HepG2 (cell line): ENCODE data around the gene LRTM2. TPM values are rescaled to one million over a fixed set of nuclear protein-coding genes. Genes with fewer than 3 reads are reported as not detected.
A peak's percentile ranks its signal among the peaks of the same experiment; 100 is the strongest.

ENCODE experiments used
- ATAC-seq: fragments of 200-7000 bp; cut with Tn5 transposase; 3 replicates; pipeline ENCODE4 v1.9.1; 2020; ENCODE audit warnings: mild to moderate bottlenecking, moderate library complexity
- BruUV-seq: library from RNA; stranded (reverse); fragments of 400-500 nt; replicated peaks from 2 replicates; lab custom pipeline; 2021; lab: Mats Ljungman, UMichigan
- CTCF ChIA-PET: fragments of 300-600 bp; formaldehyde crosslinking; extraction: SDS; loops from one replicate; lab custom pipeline; 2021; ENCODE audit warnings: low total read pairs, inconsistent platforms, low intra/inter-chr PET ratio; lab: Yijun Ruan, JAX
- POLR2A ChIA-PET: fragments of 350-600 bp; sonication (Branson Sonifier 250); formaldehyde crosslinking; loops from one replicate; lab custom pipeline; 2020; ENCODE audit warnings: antibody characterized with exemption, inconsistent platforms; lab: Yijun Ruan, JAX
- DNase-seq: peaks from one replicate; pipeline ENCODE4 v3.0.0-alpha.2; 2015; ENCODE audit warnings: low spot score
- FAIRE-seq: peaks from 3 replicates; lab custom pipeline; 2011; peaks lifted over from hg19 to GRCh38; lab: Jason Lieb, UNC
- H2AFZ ChIP-seq: one replicate; pipeline ENCODE4 v1.6.1; 2011; ENCODE audit warnings: low read length, inconsistent platforms
- H3K27ac ChIP-seq: fragments of 300-600 bp; 3 replicates; pipeline ENCODE4 v1.8.0; 2011; ENCODE audit warnings: mixed run types, mild to moderate bottlenecking, mixed read lengths, low read length, inconsistent platforms; ENCODE audit not compliant: insufficient read depth; ENCODE audit errors: extremely low read length
- H3K27me3 ChIP-seq, 2 experiments: fragments of 200-600 bp in 1 of 2; 2 replicates in 1 of 2; 3 replicates in 1 of 2; pipeline versions ENCODE4 v1.6.0 to v1.8.0; 2011; ENCODE audit warnings: low read length in 2 of 2, mild to moderate bottlenecking in 2 of 2, moderate library complexity in 2 of 2, inconsistent platforms in 1 of 2; ENCODE audit not compliant: insufficient read depth in 2 of 2, control insufficient read depth in 1 of 2
- H3K36me3 ChIP-seq, 2 experiments: fragments of 200-600 bp in 1 of 2; replicated peaks in 1 of 2; 2 replicates in 1 of 2; 3 replicates in 1 of 2; pipeline versions ENCODE4 v1.5.1 to v1.8.0; 2011; ENCODE audit warnings: low read length in 2 of 2, inconsistent platforms in 1 of 2; ENCODE audit not compliant: insufficient read depth in 2 of 2, control insufficient read depth in 1 of 2
- H3K4me1 ChIP-seq: 2 replicates; pipeline ENCODE4 v1.5.1; 2012; ENCODE audit warnings: low read length, inconsistent platforms; ENCODE audit not compliant: insufficient read depth
- H3K4me2 ChIP-seq: 2 replicates; pipeline ENCODE4 v1.6.0; 2011; ENCODE audit warnings: low read depth, low read length, inconsistent platforms
- H3K4me3 ChIP-seq, 3 experiments: fragments of 200-600 bp in 1 of 3; sonication (generic), shearing (Covaris generic) in 1 of 3; replicated peaks in 1 of 3; 2 replicates each; pipeline ENCODE4 v1.5.1; 2011 to 2016; ENCODE audit warnings: low read length in 3 of 3, inconsistent platforms in 2 of 3, low read depth in 2 of 3, mild to moderate bottlenecking in 2 of 3, control low read depth in 1 of 3, mixed read lengths in 1 of 3; ENCODE audit not compliant: insufficient read depth in 1 of 3
- H3K79me2 ChIP-seq: one replicate; pipeline ENCODE4 v1.6.1; 2011; ENCODE audit warnings: low read length, inconsistent platforms; ENCODE audit not compliant: insufficient read depth
- H3K9ac ChIP-seq: 2 replicates; pipeline ENCODE4 v1.6.0; 2011; ENCODE audit warnings: mild to moderate bottlenecking, low read depth, low read length, inconsistent platforms; ENCODE audit not compliant: insufficient read depth
- H3K9me3 ChIP-seq: 2 replicates; pipeline ENCODE4 v1.5.1; 2012; ENCODE audit warnings: mild to moderate bottlenecking, low read length
- H4K20me1 ChIP-seq: 2 replicates; pipeline ENCODE4 v1.6.0; 2011; ENCODE audit warnings: inconsistent platforms, mild to moderate bottlenecking, low read length, moderate library complexity; ENCODE audit not compliant: insufficient read depth
- ADNP ChIP-seq: sonication (generic); formaldehyde crosslinking; IDR thresholded peaks from 2 replicates; pipeline ENCODE4 v1.4.0; 2020; ENCODE audit warnings: missing genetic modification reagents
- ESRRA ChIP-seq: sonication (generic); formaldehyde crosslinking; IDR thresholded peaks from 2 replicates; pipeline ENCODE4 v1.5.1; 2020; ENCODE audit warnings: mild to moderate bottlenecking, low read depth, missing genetic modification reagents
- FOXA1 ChIP-seq, 2 experiments: fragments of 450-650 bp in 1 of 2; sonication (generic) in 1 of 2; formaldehyde crosslinking in 1 of 2; IDR thresholded peaks; 2 replicates each; pipeline versions ENCODE4 v1.4.0 to v1.6.1; 2016 to 2020; ENCODE audit warnings: missing genetic modification reagents in 1 of 2
- MAFK ChIP-seq, 2 experiments: IDR thresholded peaks in 1 of 2; conservative IDR thresholded peaks in 1 of 2; 2 replicates each; pipeline ENCODE4 v1.6.1; 2011; ENCODE audit warnings: improper control_type of control experiment in 2 of 2, low read length in 2 of 2
- MLLT10 ChIP-seq: sonication (generic); formaldehyde crosslinking; IDR thresholded peaks from 2 replicates; pipeline ENCODE4 v1.4.0; 2020; ENCODE audit warnings: missing genetic modification reagents
- NFIC ChIP-seq: IDR thresholded peaks from 2 replicates; pipeline ENCODE4 v1.6.1; 2012; ENCODE audit warnings: mild to moderate bottlenecking, low read length, inconsistent platforms
- PCBP2 ChIP-seq: fragments of 200-400 bp; formaldehyde crosslinking; optimal IDR thresholded peaks from 2 replicates; pipeline ENCODE3; 2018; ENCODE audit warnings: low read length, low read depth; ENCODE audit not compliant: poor library complexity, severe bottlenecking
- REXO4 ChIP-seq: sonication (generic); formaldehyde crosslinking; IDR thresholded peaks from 2 replicates; pipeline ENCODE4 v1.8.0; 2022; ENCODE audit warnings: missing genetic modification reagents, mild to moderate bottlenecking, borderline replicate concordance
- SKI ChIP-seq: fragments of 450-650 bp; IDR thresholded peaks from one replicate; pipeline ENCODE4 v1.6.1; 2018; ENCODE audit warnings: mild to moderate bottlenecking; ENCODE audit not compliant: partially characterized antibody
- SMYD3 ChIP-seq: sonication (generic); formaldehyde crosslinking; IDR thresholded peaks from 2 replicates; pipeline ENCODE4 v1.8.1; 2023; ENCODE audit warnings: mild to moderate bottlenecking, missing genetic modification reagents
- TBP ChIP-seq: sonication (generic); formaldehyde crosslinking; IDR thresholded peaks from 2 replicates; pipeline ENCODE4 v1.5.0; 2020; ENCODE audit warnings: missing genetic modification reagents
- TEAD3 ChIP-seq: optimal IDR thresholded peaks from 2 replicates; pipeline ENCODE3; 2016; ENCODE audit warnings: borderline replicate concordance
- YEATS2 ChIP-seq: sonication (generic); formaldehyde crosslinking; IDR thresholded peaks from 2 replicates; pipeline ENCODE4 v1.4.0; 2020; ENCODE audit warnings: missing genetic modification reagents, borderline replicate concordance
- ZFYVE20 ChIP-seq: sonication (generic); formaldehyde crosslinking; IDR thresholded peaks from 2 replicates; pipeline ENCODE4 v1.8.0; 2023; ENCODE audit warnings: low read depth, mild to moderate bottlenecking, moderate library complexity, missing genetic modification reagents, borderline replicate concordance
- ZNF549 ChIP-seq: sonication (generic); formaldehyde crosslinking; IDR thresholded peaks from 2 replicates; pipeline ENCODE4 v1.5.0; 2020; ENCODE audit warnings: missing genetic modification reagents
- ZNF616 ChIP-seq: sonication (generic); formaldehyde crosslinking; IDR thresholded peaks from 2 replicates; pipeline ENCODE4 v1.5.0; 2020; ENCODE audit warnings: low read depth, mild to moderate bottlenecking, missing genetic modification reagents
- WGBS: methylation state at CpG from one replicate; pipeline ENCODE4 v1.1.6; 2017; ENCODE audit warnings: low lambda C conversion rate; 5-methylcytosine and 5-hydroxymethylcytosine counted together
- in situ Hi-C: cut with HindIII; loops from 2 replicates; pipeline ENCODE4 v1.10.0; 2017; ENCODE audit warnings: low pct_unique_long_range_greater_than_20kb; ENCODE audit not compliant: extremely low pct_ligation_motif_present
- intact Hi-C: fragments of 100-400 bp; cut with micrococcal nuclease; formaldehyde crosslinking; loops from one replicate; pipeline ENCODE4 v1.10.0; 2022; ENCODE audit not compliant: unreplicated experiment
- polyA plus RNA-seq, 8 experiments: library from polyadenylated mRNA; depleted of rRNA in 3 of 8; stranded (reverse) in 7 of 8; unstranded in 1 of 8; fragments of >200 nt; fragmentation: Illumina TruSeq in 4 of 8; extraction: Trizol in 4 of 8; gene quantifications; 2 replicates each; pipeline versions ENCODE4 v1.2.1 to v1.2.3, GENCODE V29; 2011 to 2016; ENCODE audit warnings: low read depth in 4 of 8, missing spikeins in 1 of 8, mixed read lengths in 1 of 8; ENCODE audit not compliant: insufficient read depth in 1 of 8
- total RNA-seq, 5 experiments: library from RNA; depleted of rRNA; stranded (reverse); fragments of >200 nt; fragmentation: Illumina TruSeq; extraction: Trizol; gene quantifications; 2 replicates each; pipeline ENCODE4 v1.2.3, GENCODE V29; 2016; ENCODE audit warnings: low read depth in 1 of 5
- TF ChIP-seq, protein P1 (sequence below): sonication (generic); IDR thresholded peaks from 2 replicates; pipeline ENCODE4 v1.6.1; 2016; ENCODE audit warnings: low read depth, borderline replicate concordance
- TF ChIP-seq, protein P2 (sequence below): sonication (generic); formaldehyde crosslinking; IDR thresholded peaks from 2 replicates; pipeline ENCODE4 v1.4.0; 2020; ENCODE audit warnings: missing genetic modification reagents; ENCODE audit errors: not compliant biosample characterization
- TF ChIP-seq, protein P3 (sequence below): sonication (generic); formaldehyde crosslinking; IDR thresholded peaks from 2 replicates; pipeline ENCODE4 v1.5.0; 2020; ENCODE audit warnings: missing genetic modification reagents, mild to moderate bottlenecking, borderline replicate concordance

LRTM2 gene
- total and polyA plus RNA-seq, 2 of the 13 experiments (the other 11 are each of a cell fraction or from before 2014, with no cell fraction given) = 0.09 TPM; not detected in 1

DNA sequence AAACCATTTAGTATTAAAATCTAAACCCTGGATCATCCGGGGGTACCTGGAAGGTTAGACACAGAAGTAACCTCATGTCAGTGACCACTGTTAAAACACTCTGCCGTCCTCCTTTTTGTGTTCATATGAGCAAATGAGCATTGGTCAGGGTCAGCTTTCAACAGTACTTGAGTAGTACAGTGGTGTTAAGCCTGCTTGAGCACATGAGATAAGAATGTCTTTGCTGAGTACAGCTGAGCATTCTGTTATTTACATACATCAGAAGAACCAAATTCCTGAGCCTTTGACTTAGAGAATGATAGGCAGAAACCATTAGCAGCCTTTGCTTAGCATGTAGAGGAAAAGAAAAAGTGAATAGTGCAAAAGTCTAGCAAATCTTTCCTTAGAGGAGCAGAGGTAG, 38.6 kb upstream of the LRTM2 start:
- Histone ChIP-seq H2AFZ (no peak overlapping the region), H3K4me1 (peaks cover 27% of the 10 kb centered on the region), H3K4me2 (no peak overlapping the region), H3K27ac (peak overlapping the region; percentile 8), H3K4me3 (no peak overlapping the region), H4K20me1 (peaks cover 3% of the 10 kb centered on the region; the same call in 1 of the 2 replicates), H3K9me3 (no peaks in the 10 kb centered on the region), H3K79me2 (peaks cover 6% of the 10 kb centered on the region), H3K36me3 (peaks cover 25 to 86% of the 10 kb centered on the region in 2 experiments), H3K27me3 (no peaks in the 10 kb centered on the region), H3K9ac (no peak overlapping the region)
- DNase-seq = peak; percentile 39
- BruUV-seq = no TSS peak
- intact Hi-C loops (no loop called here), in situ Hi-C loops (loop anchor here (10.0 kb wide), 1 partner anchor 77 kb away; no protein-coding TSS in a partner anchor)
- ChIA-PET POLR2A (interaction anchor here (1.3 kb wide), 1 partner anchor 176 kb away, joined by 4 read pairs; no protein-coding TSS in a partner anchor), CTCF (no interaction called here)
- peak; percentile 37 for FAIRE-seq
- TF ChIP-seq SKI (no peak), PCBP2 (no peak), NFIC (no peak), TEAD3 (CRISPR knock-in tag) (peak; percentile 17), ZFYVE20 (CRISPR knock-in tag) (no peak), ZNF616 (CRISPR knock-in tag) (no peak), SMYD3 (CRISPR knock-in tag) (no peak), YEATS2 (CRISPR knock-in tag) (no peak), REXO4 (CRISPR knock-in tag) (no peak), MAFK (conservative IDR thresholded peaks at IDR 0.05 in 1 of 2, IDR thresholded peaks at IDR 0.05 in 1 of 2; ENCODE audit: low read length in 2 of 2) (no peak), ADNP (CRISPR knock-in tag) (no peak), TBP (no peak), ESRRA (CRISPR knock-in tag) (no peak), ZNF549 (CRISPR knock-in tag) (no peak), FOXA1 (IDR thresholded peaks at IDR 0.05) (no peak), FOXA1 (CRISPR knock-in tag; IDR thresholded peaks at IDR 0.05) (peak; percentile 34; the same call in 1 of the 2 replicates), MLLT10 (CRISPR knock-in tag) (no peak)
- TF ChIP-seq, protein P1, sequence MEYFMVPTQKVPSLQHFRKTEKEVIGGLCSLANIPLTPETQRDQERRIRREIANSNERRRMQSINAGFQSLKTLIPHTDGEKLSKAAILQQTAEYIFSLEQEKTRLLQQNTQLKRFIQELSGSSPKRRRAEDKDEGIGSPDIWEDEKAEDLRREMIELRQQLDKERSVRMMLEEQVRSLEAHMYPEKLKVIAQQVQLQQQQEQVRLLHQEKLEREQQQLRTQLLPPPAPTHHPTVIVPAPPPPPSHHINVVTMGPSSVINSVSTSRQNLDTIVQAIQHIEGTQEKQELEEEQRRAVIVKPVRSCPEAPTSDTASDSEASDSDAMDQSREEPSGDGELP = 0 out of 2 replicates have a peak, but pooled peaks have one; percentile 15
- TF ChIP-seq, protein P2, sequence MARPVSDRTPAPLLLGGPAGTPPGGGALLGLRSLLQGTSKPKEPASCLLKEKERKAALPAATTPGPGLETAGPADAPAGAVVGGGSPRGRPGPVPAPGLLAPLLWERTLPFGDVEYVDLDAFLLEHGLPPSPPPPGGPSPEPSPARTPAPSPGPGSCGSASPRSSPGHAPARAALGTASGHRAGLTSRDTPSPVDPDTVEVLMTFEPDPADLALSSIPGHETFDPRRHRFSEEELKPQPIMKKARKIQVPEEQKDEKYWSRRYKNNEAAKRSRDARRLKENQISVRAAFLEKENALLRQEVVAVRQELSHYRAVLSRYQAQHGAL = no peak
- TF ChIP-seq, protein P3, sequence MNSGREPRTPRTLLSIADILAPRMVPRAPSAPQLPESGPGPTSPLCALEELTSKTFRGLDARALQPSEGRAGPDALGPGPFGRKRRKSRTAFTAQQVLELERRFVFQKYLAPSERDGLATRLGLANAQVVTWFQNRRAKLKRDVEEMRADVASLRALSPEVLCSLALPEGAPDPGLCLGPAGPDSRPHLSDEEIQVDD (CRISPR knock-in tag) = no peak
- 64% methylated on average over 2 of the region's 2 CpGs for WGBS
- peak; percentile 55 for ATAC-seq
